GM12892 (cell line): ENCODE measurements around the gene BRF1.

Experiments used
- POLR2A ChIP-seq: IDR thresholded peaks from 2 replicates; pipeline ENCODE4 v1.6.1; 2011; ENCODE audit warnings: low read depth, low read length, control low read depth
- POLR2AphosphoS5 ChIP-seq: IDR thresholded peaks from 2 replicates; pipeline ENCODE4 v1.6.1; 2011; ENCODE audit warnings: low read depth, low read length, control low read depth
- TAF1 ChIP-seq: IDR thresholded peaks from 2 replicates; pipeline ENCODE4 v1.6.1; 2011; ENCODE audit warnings: low read depth, mild to moderate bottlenecking, control low read depth, low read length, borderline replicate concordance

DNA sequence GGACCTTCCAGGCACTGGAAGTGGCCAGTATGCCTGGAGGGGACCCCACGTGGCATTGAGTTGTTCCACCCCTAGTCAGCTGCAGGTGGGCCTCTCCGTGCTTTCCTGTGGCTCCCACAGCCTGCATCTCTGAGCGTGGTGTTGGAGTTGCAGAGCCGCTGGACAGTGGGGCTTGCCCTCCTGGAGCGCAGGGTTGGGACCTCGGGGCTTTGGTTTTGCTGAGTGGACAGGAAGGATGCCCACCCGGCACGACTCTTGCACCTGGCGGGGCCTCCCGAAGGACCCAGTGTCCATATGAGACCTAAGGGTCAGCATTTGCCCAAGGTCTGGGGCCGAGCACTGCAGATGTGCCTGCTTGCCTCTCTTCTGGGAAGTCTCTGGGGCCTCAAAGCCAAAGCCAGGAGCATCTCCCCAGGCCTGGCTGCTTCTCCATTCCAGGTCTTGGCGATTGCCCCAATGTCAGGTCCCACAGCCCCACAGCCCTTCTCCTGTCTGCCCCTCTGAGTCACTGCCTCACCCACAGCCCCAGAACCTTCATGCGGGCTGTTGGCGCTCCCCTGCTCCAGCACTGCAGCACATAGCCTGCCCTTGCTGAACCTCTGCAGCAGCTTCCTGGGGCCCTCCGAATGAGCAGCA, 15.3 kb upstream of the BRF1 start:
- TF ChIP-seq POLR2AphosphoS5 (no peak), POLR2A (no peak), TAF1 (no peak)
